Measurements from ENCODE around the gene NOA1.

Gene NOA1

GRCh38 chr4:56977321-56978012 is at the start of gene NOA1:
Gene NOA1, minus strand, starts transcription at chr4:56977606. Its CDS starts 21 bp downstream, at chr4:56977585.
- DNase-seq (ENCODE audit: low read depth), result peak; percentile 94

GRCh38 chr4:57023104-57023503 is 45.7 kb upstream of the NOA1 start:
- DNase-seq (ENCODE audit: low read depth), result no peak

DNA sequence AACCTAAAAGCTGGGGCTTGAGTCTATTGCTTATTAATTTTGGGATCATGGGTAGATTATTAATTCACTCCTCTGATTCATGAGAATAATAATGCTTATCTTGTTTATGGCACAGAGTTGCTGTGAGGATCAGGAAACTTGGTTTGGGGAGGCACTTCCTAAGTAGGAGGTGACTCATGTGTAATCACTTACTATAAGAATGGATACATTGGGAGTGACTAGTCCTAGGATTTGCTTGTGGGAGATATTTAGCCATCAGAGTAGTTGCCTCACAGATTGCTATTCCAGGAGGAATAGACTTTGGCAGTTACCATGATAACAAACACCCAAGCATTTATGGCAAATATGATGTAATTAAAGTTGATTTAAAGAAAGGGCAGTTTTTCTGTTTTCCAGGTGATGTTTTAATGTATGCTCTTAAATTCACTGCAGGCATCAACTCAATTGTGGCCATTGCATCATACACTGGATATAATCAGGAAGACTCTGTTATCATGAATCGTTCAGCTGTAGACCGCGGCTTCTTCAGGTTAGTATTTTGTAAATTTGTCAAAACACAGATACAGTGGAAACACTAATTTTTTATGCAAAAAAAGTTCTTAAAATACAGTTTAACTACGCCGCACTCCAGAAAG is 43.2 kb upstream of the NOA1 start:
- DNase-seq (ENCODE audit: low read depth), result no peak

DNA sequence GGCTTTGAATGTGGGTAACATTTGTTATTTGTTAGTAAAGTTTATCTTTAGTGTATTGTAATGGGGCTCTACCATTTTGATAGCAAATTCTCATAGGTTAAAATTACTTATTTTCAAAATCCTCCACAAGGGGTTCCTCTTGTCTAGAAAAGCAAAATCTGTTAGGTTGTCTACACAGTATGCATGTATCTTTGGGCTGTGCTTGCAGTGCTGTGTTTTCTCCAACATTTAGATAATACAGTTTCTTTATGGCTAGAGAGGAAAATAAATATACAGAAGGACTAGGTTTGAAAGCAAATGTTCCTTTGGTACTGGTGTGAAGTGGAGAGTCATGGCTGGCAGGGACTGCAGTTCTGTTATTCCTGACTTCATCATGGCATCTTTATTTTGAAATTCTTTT is 41.6 kb upstream of the NOA1 start:
- no peak for DNase-seq (ENCODE audit: low read depth)

- no peak for DNase-seq (ENCODE audit: low read depth)
Measured at GRCh38 chr4:57013543-57014120, 36.2 kb upstream of the NOA1 start.

- no peak for DNase-seq (ENCODE audit: low read depth)
Measured at GRCh38 chr4:56999751-57000150, 22.3 kb upstream of the NOA1 start.

- no peak for DNase-seq (ENCODE audit: low read depth)
Measured at GRCh38 chr4:56995525-56995924, 18.1 kb upstream of the NOA1 start.

DNA sequence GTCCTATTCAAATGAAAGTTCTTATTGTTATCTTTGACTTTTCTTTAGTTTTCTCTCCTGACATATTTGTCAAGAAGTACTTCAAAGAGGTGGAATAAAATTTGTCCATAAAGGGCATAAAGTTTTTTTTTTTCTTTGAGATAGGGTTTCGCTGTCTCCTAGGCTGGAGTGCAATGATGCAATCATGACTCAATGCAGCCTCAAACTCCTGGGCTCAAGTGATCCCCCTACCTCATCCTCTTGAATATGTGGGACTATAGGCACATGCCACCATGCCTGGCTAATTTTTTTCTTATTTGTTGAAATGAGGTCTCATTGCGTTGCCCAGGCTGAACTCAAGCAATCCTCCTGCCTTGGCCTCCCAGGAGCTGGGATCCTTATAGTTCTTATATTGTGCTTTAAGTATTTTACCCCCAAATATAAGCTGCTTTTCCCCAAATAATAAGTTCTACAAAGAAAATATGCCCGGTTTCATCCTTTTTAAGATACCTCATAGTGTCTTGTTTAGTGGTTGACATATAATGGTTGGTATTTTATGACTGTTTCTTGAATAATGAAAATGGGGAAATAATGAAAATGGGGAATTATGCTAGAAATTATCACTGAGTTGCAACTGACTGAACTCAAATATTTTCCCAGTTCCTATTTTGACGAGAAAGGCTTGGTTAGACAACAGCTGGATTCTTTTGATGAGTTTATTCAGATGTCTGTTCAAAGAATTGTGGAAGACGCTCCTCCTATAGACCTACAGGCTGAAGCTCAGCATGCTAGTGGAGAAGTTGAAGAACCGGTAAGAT is 12.9 kb upstream of the NOA1 start:
- DNase-seq (ENCODE audit: low read depth), result no peak

- DNase-seq (ENCODE audit: low read depth), result no peak
Measured at GRCh38 chr4:56986952-56987351, 9.5 kb upstream of the NOA1 start.

DNA sequence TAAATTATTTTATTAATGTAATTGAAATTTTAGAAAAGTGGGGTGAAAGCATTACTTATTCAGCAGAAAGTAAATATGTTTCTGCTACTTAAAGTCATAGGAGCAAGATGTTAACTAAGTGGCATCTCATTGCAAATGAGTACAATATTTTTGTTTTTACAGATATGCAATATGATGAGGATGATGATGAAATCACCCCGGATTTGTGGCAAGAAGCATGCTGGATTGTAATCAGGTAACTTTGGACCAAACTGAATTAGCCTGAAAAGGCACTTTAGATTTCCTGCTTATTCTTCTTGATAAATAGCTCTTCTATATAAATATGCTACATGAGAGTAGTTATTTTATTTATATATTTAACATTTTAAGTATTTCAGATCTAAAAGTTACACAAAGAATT is 8.8 kb upstream of the NOA1 start:
- no peak for DNase-seq (ENCODE audit: low read depth)

DNA sequence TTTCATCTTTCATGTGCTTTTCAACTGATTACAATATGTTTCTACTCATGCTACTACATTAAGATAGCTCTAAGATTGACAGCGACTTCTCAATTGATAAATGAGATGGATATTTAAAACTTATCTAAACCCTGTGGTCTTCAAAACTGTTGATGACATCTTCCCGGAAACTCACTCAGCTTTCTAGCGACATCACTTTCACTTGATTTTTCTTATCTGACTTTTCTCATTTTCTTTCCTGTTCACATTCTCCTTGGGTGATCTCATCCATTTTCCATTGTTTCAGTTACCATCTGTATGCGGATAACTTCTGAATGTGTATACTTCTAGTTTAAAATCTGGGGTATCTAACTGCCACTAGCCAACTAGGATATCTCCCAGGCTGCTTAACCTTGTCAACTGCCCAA is 4.4 kb upstream of the NOA1 start:
- no peak for DNase-seq (ENCODE audit: low read depth)

- no peak for DNase-seq (ENCODE audit: low read depth)
Measured at GRCh38 chr4:56979421-56980072, 2.1 kb upstream of the NOA1 start.

DNA sequence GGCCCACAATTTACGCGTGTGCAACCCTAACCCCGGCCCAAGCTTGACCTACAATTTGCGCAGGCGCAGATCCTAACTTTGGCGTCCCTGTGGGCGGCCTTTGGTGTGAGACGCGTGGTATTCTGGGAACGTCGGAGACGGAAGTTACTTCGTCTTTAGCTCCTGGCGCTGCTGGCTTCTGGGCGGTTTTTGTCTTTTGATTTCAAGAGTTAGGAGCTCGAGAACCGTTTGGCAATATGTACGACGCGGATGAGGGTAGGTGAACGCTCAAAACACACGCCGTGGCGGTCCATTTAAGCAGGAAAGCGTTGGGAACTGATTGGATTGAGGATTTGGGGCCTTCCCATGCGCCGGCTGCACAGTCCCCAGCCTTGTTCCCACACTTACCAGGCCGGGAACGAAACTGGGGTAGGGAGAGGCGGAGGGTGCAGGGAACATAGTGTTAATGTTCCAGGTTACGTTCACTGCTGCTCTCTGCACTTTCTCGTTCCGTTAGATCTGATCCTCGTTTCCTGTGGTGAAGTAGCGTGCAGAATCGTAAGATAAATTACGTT is 1.4 kb upstream of the NOA1 start, which contains the start of gene POLR2B:
POLR2B (plus strand) TSS at position 147 of the 554 bp plus-strand sequence; CDS start at position 237, 90 bp downstream.
- peak; percentile 74 for DNase-seq (ENCODE audit: low read depth)

DNA sequence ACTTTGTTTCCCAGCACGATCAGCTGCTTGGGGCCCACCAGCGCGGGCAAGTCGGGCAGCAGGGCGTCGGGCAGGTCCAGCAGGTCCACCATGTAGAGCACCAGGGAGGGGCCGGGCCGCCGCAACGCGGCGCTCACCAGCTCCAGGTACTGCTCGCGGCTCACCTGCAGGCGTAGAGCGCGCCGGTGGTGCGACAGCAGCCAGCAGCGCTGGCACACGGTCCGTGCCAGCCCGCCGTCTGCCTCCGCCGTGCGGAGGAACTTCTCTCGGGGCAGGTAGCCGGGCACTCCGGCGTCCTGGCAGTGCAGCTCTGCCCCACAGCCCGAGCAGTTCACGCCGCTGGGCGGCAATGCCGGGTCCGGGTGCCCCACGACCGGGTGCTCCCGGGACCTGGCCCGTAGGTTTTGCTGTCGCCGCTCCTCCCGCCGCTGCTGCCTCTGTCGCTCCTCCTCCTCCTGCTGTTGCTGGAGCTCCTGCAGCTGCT is 527 bp downstream of the NOA1 start:
- DNase-seq (ENCODE audit: low read depth), result peak; percentile 19

DNA sequence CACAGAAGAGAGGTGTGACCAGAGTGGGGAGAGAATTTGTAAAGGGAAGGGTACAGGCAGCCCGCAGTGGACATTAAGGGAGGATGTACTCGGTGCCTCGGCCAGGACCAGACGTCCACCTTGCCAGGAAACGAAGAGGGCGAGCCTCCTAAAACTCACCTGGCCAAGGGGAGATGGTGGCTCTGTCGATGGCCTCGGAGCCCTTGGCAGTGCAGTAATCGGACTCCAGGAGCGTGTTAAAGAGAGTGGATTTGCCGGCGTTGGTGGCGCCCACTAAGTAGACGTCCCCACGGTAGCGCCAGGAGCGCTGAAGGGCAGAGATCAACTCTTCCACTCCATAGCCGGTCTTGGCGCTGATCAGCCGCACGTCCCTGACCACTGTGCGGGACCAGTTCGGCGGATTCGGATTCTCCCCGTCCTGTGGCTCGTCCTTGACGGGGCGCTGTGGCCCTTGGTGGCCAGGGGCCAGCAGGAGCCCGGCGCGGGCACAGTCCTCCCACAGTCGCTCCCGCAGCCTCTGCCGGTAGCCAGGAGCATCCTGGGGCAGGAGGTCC is 1.0 kb downstream of the NOA1 start:
- DNase-seq (ENCODE audit: low read depth), result no peak

GRCh38 chr4:56973336-56973735 is 4.1 kb downstream of the NOA1 start:
- no peak for DNase-seq (ENCODE audit: low read depth)

GRCh38 chr4:56972809-56973208 is 4.6 kb downstream of the NOA1 start:
- no peak for DNase-seq (ENCODE audit: low read depth)

DNA sequence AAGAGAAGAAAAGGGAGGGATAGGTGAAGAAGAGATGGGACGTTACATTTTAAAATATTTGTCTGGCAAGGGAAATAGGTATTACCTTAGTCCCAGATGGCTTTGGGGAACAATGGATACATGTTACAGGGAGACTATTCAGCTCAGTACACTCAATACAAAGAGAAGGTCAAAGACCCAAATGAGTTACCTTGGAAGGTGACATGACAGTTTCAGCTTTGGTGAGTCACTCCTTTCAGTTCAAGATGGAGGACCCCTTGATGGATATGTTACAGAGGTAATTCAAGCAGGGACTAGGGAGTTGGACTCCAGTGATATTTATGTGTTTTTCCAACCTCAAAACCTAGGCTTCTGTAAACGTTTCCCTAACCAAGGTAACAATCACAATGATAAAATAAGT is 5.0 kb downstream of the NOA1 start:
- no peak for DNase-seq (ENCODE audit: low read depth)

DNA sequence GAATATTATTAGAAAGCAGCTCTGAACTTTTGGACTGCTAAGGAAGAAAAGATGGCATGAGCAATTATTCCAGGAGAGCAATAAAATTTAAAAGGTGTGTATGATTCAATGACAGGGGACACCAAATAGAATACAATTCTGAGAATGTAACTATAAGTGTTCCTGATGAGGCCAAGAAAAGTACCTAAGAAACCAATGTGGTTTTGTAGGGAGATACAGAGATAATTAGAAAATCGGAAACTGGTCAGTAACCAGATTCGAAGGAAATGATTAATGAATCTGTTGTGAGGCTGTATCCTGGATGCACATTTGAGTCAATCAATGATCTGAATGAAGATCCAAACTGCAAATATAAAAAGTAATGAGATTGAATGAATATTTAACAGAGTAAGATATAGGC is 6.0 kb downstream of the NOA1 start:
- DNase-seq (ENCODE audit: low read depth), result no peak

DNA sequence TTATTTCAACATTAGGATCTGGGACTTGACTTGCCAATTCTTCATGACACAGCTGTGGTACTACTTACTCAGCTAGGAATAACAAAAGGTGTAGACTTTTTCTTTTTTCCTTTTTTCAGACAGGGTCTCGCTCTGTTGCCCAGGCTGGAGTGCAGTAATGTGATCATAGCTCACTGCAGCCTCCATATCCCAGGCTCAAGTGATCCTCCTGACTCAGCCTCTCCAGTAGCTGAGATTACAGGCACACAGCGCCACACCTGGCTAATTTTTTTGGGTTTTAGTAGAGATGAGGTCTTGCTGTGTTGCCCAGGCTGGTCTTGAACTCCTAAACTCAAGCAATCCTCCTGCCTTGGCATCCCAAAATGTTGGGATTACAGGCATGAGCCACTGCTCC is 16.3 kb downstream of the NOA1 start:
- no peak for DNase-seq (ENCODE audit: low read depth)

- DNase-seq (ENCODE audit: low read depth), result no peak
Measured at GRCh38 chr4:56959100-56959499, 18.3 kb downstream of the NOA1 start.

Data from T-helper 22 cell (primary cell).